HG03565 (cell line): ENCODE data around the gene PRKAG1.

Source experiments
- ATAC-seq: cut with Tn5 transposase; IDR thresholded peaks from one replicate; pipeline ENCODE4 v1.9.1; 2021; ENCODE audit warnings: mild to moderate bottlenecking, moderate library complexity; ENCODE audit not compliant: unreplicated experiment

The PRKAG1 gene

GRCh38 chr12:49032679-49033447 lies 14.3 kb upstream of the PRKAG1 start:
- ATAC-seq, result no peak

GRCh38 chr12:49032276-49032675 lies 13.7 kb upstream of the PRKAG1 start:
- ATAC-seq, result no peak

GRCh38 chr12:49031573-49032161 lies 13.1 kb upstream of the PRKAG1 start:
- no peak for ATAC-seq

GRCh38 chr12:49030714-49031572 lies 12.4 kb upstream of the PRKAG1 start:
- ATAC-seq, result no peak

GRCh38 chr12:49030119-49030518 lies 11.5 kb upstream of the PRKAG1 start:
- no peak for ATAC-seq

- ATAC-seq, result no peak
These were observed 10.2 kb upstream of the PRKAG1 start for GRCh38 chr12:49028666-49029275.

- ATAC-seq, result no peak
These were observed 9.4 kb upstream of the PRKAG1 start for GRCh38 chr12:49027846-49028555.

- no peak for ATAC-seq
These were observed 8.3 kb upstream of the PRKAG1 start for GRCh38 chr12:49026678-49027480.

- ATAC-seq, result no peak
These were observed 7.5 kb upstream of the PRKAG1 start for GRCh38 chr12:49026101-49026500.

GRCh38 chr12:49025463-49025862 lies 6.9 kb upstream of the PRKAG1 start:
- no peak for ATAC-seq

- no peak for ATAC-seq
These were observed 6.0 kb upstream of the PRKAG1 start for GRCh38 chr12:49024543-49024942.

- ATAC-seq, result no peak
These were observed 5.2 kb upstream of the PRKAG1 start for GRCh38 chr12:49023812-49024211.

GRCh38 chr12:49022558-49023178 lies 4.1 kb upstream of the PRKAG1 start:
- no peak for ATAC-seq

GRCh38 chr12:49021292-49021915 lies 2.8 kb upstream of the PRKAG1 start:
- ATAC-seq, result no peak

GRCh38 chr12:49020441-49020840 lies 1.9 kb upstream of the PRKAG1 start:
- no peak for ATAC-seq

GRCh38 chr12:49019443-49020324 lies 1.1 kb upstream of the PRKAG1 start:
- no peak for ATAC-seq

GRCh38 chr12:49019120-49019430 lies 499 bp upstream of the PRKAG1 start:
- no peak for ATAC-seq

- peak; percentile 4 for ATAC-seq
These were observed 700 bp downstream of the PRKAG1 start for GRCh38 chr12:49017891-49018260.
